SK-N-SH (cell line): Measurements from ENCODE around the gene SRM. TPM values are rescaled to one million over a fixed set of nuclear protein-coding genes. Genes with fewer than 3 reads are reported as not detected.

Experiments
- CTCF ChIA-PET: fragments of 300-600, 350-600 bp; formaldehyde crosslinking; extraction: SDS; loops from one replicate; lab custom pipeline; 2021; lab: Yijun Ruan, JAX
- POLR2A ChIA-PET: fragments of 350-600 bp; sonication (Branson Sonifier 250); formaldehyde crosslinking; extraction: SDS; loops from one replicate; lab custom pipeline; 2020; ENCODE audit warnings: antibody characterized with exemption, inconsistent platforms; lab: Yijun Ruan, JAX
- DNase-seq: peaks from one replicate; pipeline ENCODE4 v3.0.0; 2012
- H2AFZ ChIP-seq: fragments of 200-600 bp; sonication (generic); 2 replicates; pipeline ENCODE4 v1.8.1; 2016; ENCODE audit warnings: antibody characterized with exemption, mild to moderate bottlenecking, low read depth
- H3F3A ChIP-seq: fragments of 200-600 bp; sonication (generic); replicated peaks from 2 replicates; pipeline ENCODE3; 2016; ENCODE audit warnings: antibody characterized with exemption, mild to moderate bottlenecking; ENCODE audit not compliant: insufficient read depth
- H3K27ac ChIP-seq, 2 experiments: fragments of 200-500 bp in 1 of 2; fragments of 200-600 bp in 1 of 2; sonication (Bioruptor generic) in 1 of 2; sonication (generic), shearing (Covaris generic) in 1 of 2; 2 replicates each; pipeline versions ENCODE4 v1.5.1 to v1.6.1; 2014 to 2016; ENCODE audit warnings: low read depth in 2 of 2, inconsistent platforms in 1 of 2, low read length in 1 of 2, mild to moderate bottlenecking in 1 of 2, mixed read lengths in 1 of 2
- H3K27me3 ChIP-seq: fragments of 200-600 bp; sonication (generic), shearing (Covaris generic); 2 replicates; pipeline ENCODE4 v1.6.1; 2016; ENCODE audit warnings: mixed run types; ENCODE audit not compliant: insufficient read depth
- H3K36me3 ChIP-seq, 2 experiments: fragments of 200-500 bp in 1 of 2; fragments of 200-600 bp in 1 of 2; sonication (Bioruptor generic) in 1 of 2; sonication (generic) in 1 of 2; replicated peaks in 1 of 2; 2 replicates each; pipeline versions ENCODE3 to v1.5.1; 2014 to 2016; ENCODE audit warnings: low read length in 1 of 2, mild to moderate bottlenecking in 1 of 2; ENCODE audit not compliant: insufficient read depth in 2 of 2, control insufficient read depth in 1 of 2
- H3K4me1 ChIP-seq, 2 experiments: fragments of 200-500 bp in 1 of 2; fragments of 200-600 bp in 1 of 2; sonication (Bioruptor generic) in 1 of 2; sonication (generic), shearing (Covaris generic) in 1 of 2; 2 replicates each; pipeline versions ENCODE4 v1.5.1 to v1.6.1; 2014 to 2016; ENCODE audit warnings: low read depth in 1 of 2, low read length in 1 of 2, mixed run types in 1 of 2; ENCODE audit not compliant: insufficient read depth in 2 of 2, control insufficient read depth in 1 of 2
- H3K4me2 ChIP-seq: fragments of 200-600 bp; sonication (generic), shearing (Covaris generic); 2 replicates; pipeline ENCODE4 v1.6.1; 2017; ENCODE audit warnings: mixed run types
- H3K4me3 ChIP-seq, 2 experiments: fragments of 200-500 bp in 1 of 2; fragments of 200-600 bp in 1 of 2; sonication (Bioruptor generic) in 1 of 2; sonication (generic), shearing (Covaris generic) in 1 of 2; 2 replicates each; pipeline versions ENCODE4 v1.5.1 to v1.8.1; 2014 to 2016; ENCODE audit warnings: low read depth in 2 of 2, inconsistent platforms in 1 of 2, low read length in 1 of 2, mild to moderate bottlenecking in 1 of 2, mixed read lengths in 1 of 2, moderate library complexity in 1 of 2
- H3K79me2 ChIP-seq: fragments of 200-600 bp; sonication (generic); 2 replicates; pipeline ENCODE4 v1.8.1; 2017; ENCODE audit warnings: mild to moderate bottlenecking; ENCODE audit not compliant: insufficient read depth
- H3K9ac ChIP-seq: fragments of 200-600 bp; sonication (generic); 2 replicates; pipeline ENCODE4 v1.6.1; 2017; ENCODE audit warnings: mixed run types
- H3K9me2 ChIP-seq: fragments of 200-600 bp; sonication (generic); 2 replicates; pipeline ENCODE4 v1.6.1; 2017; ENCODE audit warnings: mixed run types
- H3K9me3 ChIP-seq: fragments of 200-600 bp; sonication (generic); 2 replicates; pipeline ENCODE4 v1.6.1; 2017; ENCODE audit warnings: mixed run types, mild to moderate bottlenecking, moderate library complexity
- H4K20me1 ChIP-seq: fragments of 200-600 bp; sonication (generic); 2 replicates; pipeline ENCODE4 v1.6.1; 2017; ENCODE audit warnings: mild to moderate bottlenecking, mixed run types; ENCODE audit not compliant: insufficient read depth
- CHD2 ChIP-seq: fragments of 150-350 bp; IDR thresholded peaks from 2 replicates; pipeline ENCODE4 v1.6.1; 2018; ENCODE audit warnings: low read length; ENCODE audit not compliant: partially characterized antibody
- CTCF ChIP-seq: fragments of 200-600 bp; sonication (generic); IDR thresholded peaks from 2 replicates; pipeline ENCODE4 v1.6.1; 2017; ENCODE audit warnings: antibody characterized with exemption, mild to moderate bottlenecking, moderate library complexity
- ELF1 ChIP-seq: IDR thresholded peaks from 2 replicates; pipeline ENCODE4 v1.4.0; 2012
- EP300 ChIP-seq, 2 experiments: IDR thresholded peaks; 2 replicates each; pipeline versions ENCODE4 v1.4.0 to v1.6.1; 2012; ENCODE audit warnings: borderline replicate concordance in 1 of 2, low read depth in 1 of 2, low read length in 1 of 2
- EZH2phosphoT487 ChIP-seq: fragments of 200-600 bp; sonication (generic); IDR thresholded peaks from 2 replicates; pipeline ENCODE4 v1.6.1; 2017; ENCODE audit warnings: low read depth, mixed run types, mild to moderate bottlenecking, antibody characterized with exemption, moderate library complexity, borderline replicate concordance
- IRF3 ChIP-seq: fragments of 150-350 bp; IDR thresholded peaks from 2 replicates; pipeline ENCODE4 v1.6.1; 2016; ENCODE audit warnings: mild to moderate bottlenecking, low read depth, low read length
- JUND ChIP-seq: IDR thresholded peaks from 2 replicates; pipeline ENCODE4 v1.4.0; 2012
- MEF2A ChIP-seq: IDR thresholded peaks from 2 replicates; pipeline ENCODE4 v1.4.0; 2012; ENCODE audit warnings: low read depth, borderline replicate concordance
- MXI1 ChIP-seq: IDR thresholded peaks from 2 replicates; pipeline ENCODE4 v1.6.1; 2012; ENCODE audit warnings: mild to moderate bottlenecking, low read depth, low read length, improper control_type of control experiment
- NRF1 ChIP-seq: IDR thresholded peaks from 2 replicates; pipeline ENCODE4 v1.6.1; 2012; ENCODE audit warnings: low read depth, mild to moderate bottlenecking, low read length
- POLR2AphosphoS5 ChIP-seq: IDR thresholded peaks from 2 replicates; pipeline ENCODE4 v1.6.1; 2012; ENCODE audit warnings: low read depth, low read length
- RCOR1 ChIP-seq: fragments of 150-350 bp; IDR thresholded peaks from 2 replicates; pipeline ENCODE4 v1.6.1; 2017; ENCODE audit warnings: antibody characterized with exemption, low read length
- REST ChIP-seq: IDR thresholded peaks from 2 replicates; pipeline ENCODE4 v1.6.1; 2012; ENCODE audit warnings: mild to moderate bottlenecking, low read depth, low read length, moderate library complexity
- RFX5 ChIP-seq: IDR thresholded peaks from 2 replicates; pipeline ENCODE4 v1.6.1; 2012; ENCODE audit warnings: mild to moderate bottlenecking, improper control_type of control experiment, low read length
- SIN3A ChIP-seq: IDR thresholded peaks from 2 replicates; pipeline ENCODE4 v1.6.1; 2012; ENCODE audit warnings: low read depth, mild to moderate bottlenecking, low read length, moderate library complexity, borderline replicate concordance
- SMC3 ChIP-seq: IDR thresholded peaks from 2 replicates; pipeline ENCODE4 v1.6.1; 2012; ENCODE audit warnings: low read depth, low read length, improper control_type of control experiment
- TAF1 ChIP-seq: IDR thresholded peaks from 2 replicates; pipeline ENCODE4 v1.6.1; 2012; ENCODE audit warnings: low read depth, mild to moderate bottlenecking, low read length, moderate library complexity, borderline replicate concordance
- TEAD4 ChIP-seq: IDR thresholded peaks from 2 replicates; pipeline ENCODE4 v1.4.0; 2012; ENCODE audit warnings: mild to moderate bottlenecking, borderline replicate concordance; ENCODE audit not compliant: insufficient read depth
- YY1 ChIP-seq: IDR thresholded peaks from 2 replicates; pipeline ENCODE4 v1.4.0; 2012; ENCODE audit warnings: low read depth, mild to moderate bottlenecking
- ZBTB33 ChIP-seq: IDR thresholded peaks from 2 replicates; pipeline ENCODE4 v1.4.0; 2012; ENCODE audit warnings: low read depth, borderline replicate concordance
- WGBS: methylation state at CpG from one replicate; pipeline ENCODE4 v1.1.6; 2017; ENCODE audit warnings: low lambda C conversion rate; 5-methylcytosine and 5-hydroxymethylcytosine counted together
- polyA plus RNA-seq, 3 experiments: library from polyadenylated mRNA; depleted of rRNA; stranded (reverse); fragments of >200 nt; gene quantifications; 2 replicates each; pipeline ENCODE4 v1.2.3, GENCODE V29; 2012

Gene SRM
- polyA plus RNA-seq, 1 of the 3 experiments (the other 2 are of a cell fraction), result 105 TPM

GRCh38 chr1:11030865-11031264, 29.0 kb downstream of the SRM start:
- CTCF ChIA-PET, result interaction anchor here (0.9 to 1.5 kb wide), 3 partner anchors 12 to 211 kb away, joined by 3 to 4 read pairs (median 3); no protein-coding TSS in a partner anchor
- peaks cover 19 to 23% of the 10 kb centered on the region in 2 experiments for H3K36me3 ChIP-seq
- no peaks in the 10 kb centered on the region for H3K27me3 ChIP-seq
- 98% methylated on average over 9 of the region's 9 CpGs for WGBS
- no peaks in the 10 kb centered on the region for H3K9me3 ChIP-seq
- no peak overlapping the region for H2AFZ ChIP-seq
- no peaks in the 10 kb centered on the region for H3K79me2 ChIP-seq
- H3K9me2 ChIP-seq, result no peaks in the 10 kb centered on the region
- no peak overlapping the region for H3K4me2 ChIP-seq
- H3K4me3 ChIP-seq, result no peak overlapping the region
- no peak overlapping the region for H3K9ac ChIP-seq
- TF ChIP-seq JUND (no peak), CHD2 (no peak)
- DNase-seq, result no peak
- no peaks in the 10 kb centered on the region for H4K20me1 ChIP-seq
- H3K27ac ChIP-seq, result no peak overlapping the region
- H3K4me1 ChIP-seq, result no peaks in the 10 kb centered on the region
- POLR2A ChIA-PET, result no interaction called here
- H3F3A ChIP-seq, result peaks cover 8% of the 10 kb centered on the region

GRCh38 chr1:11028018-11028417, 31.8 kb downstream of the SRM start:
- Histone ChIP-seq H4K20me1 (peaks cover 12% of the 10 kb centered on the region; the same call in 1 of the 2 replicates), H3K9me2 (no peaks in the 10 kb centered on the region), H3K9ac (no peak overlapping the region), H3K4me2 (no peak overlapping the region), H3K36me3 (peaks cover 45% of the 10 kb centered on the region in 2 experiments), H3K27ac (no peak overlapping the region)
- 100% methylated on average over 3 of the region's 3 CpGs for WGBS
- TF ChIP-seq RFX5 (no peak), POLR2AphosphoS5 (no peak), TEAD4 (no peak), ZBTB33 (no peak), EZH2phosphoT487 (no peak), MEF2A (no peak), YY1 (no peak), SMC3 (no peak), SIN3A (no peak), RCOR1 (no peak), NRF1 (no peak), CTCF (no peak), TAF1 (no peak), MXI1 (no peak), CHD2 (no peak), ELF1 (no peak), IRF3 (no peak), EP300 (IDR thresholded peaks at IDR 0.05; ENCODE audit: borderline replicate concordance in 1 of 2, low read depth in 1 of 2, low read length in 1 of 2) (no peak), REST (no peak)
- TF ChIP-seq, all 33 proteins: peak for 0
- no peak for DNase-seq
- Histone ChIP-seq H3K4me1 (no peaks in the 10 kb centered on the region), H3K9me3 (no peaks in the 10 kb centered on the region), H3K4me3 (no peak overlapping the region), H2AFZ (no peak overlapping the region), H3K79me2 (no peaks in the 10 kb centered on the region), H3F3A (peaks cover 22% of the 10 kb centered on the region), H3K27me3 (no peaks in the 10 kb centered on the region)
- POLR2A ChIA-PET, result no interaction called here
- CTCF ChIA-PET, result interaction anchor here (1.8 kb wide), 1 partner anchor 10 kb away, joined by 24 read pairs; no protein-coding TSS in a partner anchor
